Neuron (in vitro differentiated cells): ENCODE measurements around the gene CCDC28B.
A peak's percentile ranks its signal among the peaks of the same experiment; 100 is the strongest.
"Not testable (repeated sequence)": the region's sequence is repeated elsewhere in the genome, so short reads cannot be mapped to it uniquely, and the experiment has no call there.

Experiments
- H2AFZ ChIP-seq: one replicate; pipeline ENCODE4 v1.6.1; 2013; ENCODE audit warnings: low read depth, mild to moderate bottlenecking, inconsistent platforms, low read length, moderate library complexity
- H3K27me3 ChIP-seq: one replicate; pipeline ENCODE4 v1.6.1; 2013; ENCODE audit warnings: low read length; ENCODE audit not compliant: insufficient read depth
- H3K36me3 ChIP-seq: one replicate; pipeline ENCODE4 v1.6.1; 2013; ENCODE audit warnings: low read length; ENCODE audit not compliant: insufficient read depth
- H3K4me1 ChIP-seq: one replicate; pipeline ENCODE4 v1.6.1; 2013; ENCODE audit warnings: low read length; ENCODE audit not compliant: insufficient read depth
- H3K4me3 ChIP-seq: 2 replicates; pipeline ENCODE4 v1.5.1; 2013; ENCODE audit warnings: mild to moderate bottlenecking, low read length, moderate library complexity
- H3K9me3 ChIP-seq: one replicate; pipeline ENCODE4 v1.6.1; 2013; ENCODE audit warnings: low read length

The CCDC28B gene

DNA sequence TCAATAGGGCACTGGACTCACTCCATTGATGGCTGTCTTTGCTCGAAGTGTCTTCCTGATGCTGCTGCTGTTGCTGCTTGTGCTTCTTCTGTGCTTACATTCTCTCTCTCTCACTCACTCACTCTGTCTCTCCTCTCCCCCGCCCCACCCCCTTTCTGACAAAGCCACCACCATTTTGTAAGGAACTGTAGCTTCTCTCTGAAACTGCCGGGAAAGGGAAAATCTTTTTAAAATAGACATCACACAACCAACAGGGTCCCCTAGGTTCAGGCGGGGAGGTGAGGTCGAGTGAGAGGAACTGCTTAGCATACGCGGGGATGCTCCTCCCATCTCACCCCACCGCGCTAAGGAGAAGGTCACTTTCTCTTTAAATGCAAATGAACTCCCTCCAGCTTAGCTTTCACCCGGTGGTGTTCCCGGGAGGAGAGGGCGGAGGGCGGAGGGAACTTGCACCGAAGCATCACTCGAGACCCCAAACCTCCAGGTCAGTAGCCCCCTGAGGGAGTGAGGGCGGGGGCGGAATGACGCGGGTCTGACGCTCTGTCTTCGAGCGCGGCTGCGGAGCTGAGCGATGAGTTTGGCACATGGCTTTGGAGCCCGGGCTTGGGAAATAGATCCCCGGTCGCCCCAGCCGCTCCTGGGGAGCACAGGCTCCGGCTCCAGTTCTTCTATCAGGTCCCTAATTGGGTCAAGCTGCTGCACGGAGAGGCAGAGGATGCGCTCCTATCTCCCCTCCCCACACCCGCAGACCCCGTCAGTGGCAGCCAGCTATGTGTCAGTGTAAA, at the start of gene CCDC28B:
Gene CCDC28B, plus strand, starts transcription at position 370 of the 785 bp plus-strand sequence. CDS start 1,341 bp downstream, outside the sequence.
- peak within 1 kb of the TSS; percentile 49 for H3K4me3 ChIP-seq
- H3K27me3 ChIP-seq, result no peaks in the 10 kb centered on the region
- peaks cover 36% of the 10 kb centered on the region for H3K4me1 ChIP-seq
- peaks cover 23% of the 10 kb centered on the region for H3K36me3 ChIP-seq
- H3K9me3 ChIP-seq, result no peaks in the 10 kb centered on the region
- H2AFZ ChIP-seq, result peak within 1 kb of the TSS; percentile 58

DNA sequence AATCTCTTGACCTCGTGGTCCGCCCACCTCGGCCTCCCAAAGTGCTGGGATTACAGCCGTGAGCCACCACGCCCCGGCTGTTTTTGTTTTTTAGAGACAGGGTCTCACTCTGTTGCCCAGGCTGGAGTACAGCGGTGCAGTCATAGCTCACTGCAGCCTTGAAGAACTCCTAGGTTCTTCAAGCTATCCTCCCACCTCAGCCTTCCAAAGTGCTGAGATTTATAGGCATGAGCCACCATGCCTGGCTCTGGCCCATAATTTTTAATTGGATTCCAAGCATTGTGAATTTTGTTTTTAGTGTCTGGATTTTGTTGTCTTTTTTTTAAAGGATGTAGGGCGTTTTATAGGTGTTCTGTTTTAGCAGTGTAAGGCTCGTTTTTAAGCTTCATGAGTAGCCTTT, 49.5 kb upstream of the CCDC28B start:
- peaks cover 9% of the 10 kb centered on the region for H3K9me3 ChIP-seq
- peaks cover 14% of the 10 kb centered on the region for H3K36me3 ChIP-seq
- H2AFZ ChIP-seq, result no peak overlapping the region
- H3K4me3 ChIP-seq, result no peak overlapping the region
- no peaks in the 10 kb centered on the region for H3K4me1 ChIP-seq
- H3K27me3 ChIP-seq, result no peaks in the 10 kb centered on the region

- Histone ChIP-seq H3K4me3 (no peak overlapping the region), H3K9me3 (peaks cover 9% of the 10 kb centered on the region), H3K27me3 (no peaks in the 10 kb centered on the region), H2AFZ (no peak overlapping the region), H3K4me1 (no peaks in the 10 kb centered on the region), H3K36me3 (peaks cover 18% of the 10 kb centered on the region)
Observed at GRCh38 chr1:32151319-32151787, 49.0 kb upstream of the CCDC28B start.

GRCh38 chr1:32159189-32159588, 41.2 kb upstream of the CCDC28B start:
- no peaks in the 10 kb centered on the region for H3K27me3 ChIP-seq
- no peaks in the 10 kb centered on the region for H3K9me3 ChIP-seq
- H2AFZ ChIP-seq, result no peak overlapping the region
- no peak overlapping the region for H3K4me3 ChIP-seq
- H3K36me3 ChIP-seq, result peaks cover 84% of the 10 kb centered on the region
- no peaks in the 10 kb centered on the region for H3K4me1 ChIP-seq

DNA sequence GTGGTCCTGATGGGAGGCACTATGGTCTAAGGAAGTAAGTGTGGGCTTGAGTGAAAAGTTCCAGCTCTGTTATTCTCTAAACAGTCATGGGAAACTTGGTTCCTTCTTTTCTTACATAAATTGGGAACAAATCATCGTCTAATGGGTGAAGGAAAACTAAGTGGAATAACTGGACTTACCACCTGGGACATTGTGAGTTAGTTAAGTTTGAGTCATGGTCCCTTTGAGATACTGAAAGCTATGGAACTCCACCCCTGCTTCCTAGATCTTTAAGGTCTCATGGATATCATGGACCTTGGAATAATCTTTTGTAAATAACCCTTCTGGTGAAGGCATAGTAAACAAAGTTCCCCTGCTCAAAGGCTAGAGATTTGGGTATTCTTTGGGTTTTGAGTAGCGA, 37.0 kb upstream of the CCDC28B start:
- Histone ChIP-seq H3K9me3 (no peaks in the 10 kb centered on the region), H3K4me3 (no peak overlapping the region), H3K36me3 (peaks cover 78% of the 10 kb centered on the region), H3K27me3 (no peaks in the 10 kb centered on the region), H3K4me1 (no peaks in the 10 kb centered on the region), H2AFZ (no peak overlapping the region)

DNA sequence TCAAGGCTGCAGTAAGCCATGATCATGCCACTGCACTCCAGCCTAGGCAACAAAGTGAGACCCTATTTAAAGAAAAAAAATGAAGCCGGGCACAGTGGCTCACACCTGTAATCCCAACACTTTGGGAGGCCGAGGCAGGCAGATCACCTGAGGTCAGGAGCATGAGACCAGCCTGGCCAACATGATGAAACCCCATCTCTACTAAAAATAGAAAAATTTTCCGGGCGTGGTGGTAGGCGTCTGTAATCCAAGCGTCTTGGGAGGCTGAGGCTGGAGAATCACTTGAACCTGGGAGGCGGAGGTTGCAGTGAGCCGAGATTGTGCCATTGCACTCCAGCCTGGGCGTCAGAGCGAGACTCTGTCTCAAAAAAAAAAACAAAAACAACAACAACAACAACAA, 34.8 kb upstream of the CCDC28B start:
- H3K4me3 ChIP-seq, H3K27me3 ChIP-seq, H3K4me1 ChIP-seq, H2AFZ ChIP-seq, H3K9me3 ChIP-seq: not testable (repeated sequence)
- H3K36me3 ChIP-seq, result peaks cover 77% of the 10 kb centered on the region

DNA sequence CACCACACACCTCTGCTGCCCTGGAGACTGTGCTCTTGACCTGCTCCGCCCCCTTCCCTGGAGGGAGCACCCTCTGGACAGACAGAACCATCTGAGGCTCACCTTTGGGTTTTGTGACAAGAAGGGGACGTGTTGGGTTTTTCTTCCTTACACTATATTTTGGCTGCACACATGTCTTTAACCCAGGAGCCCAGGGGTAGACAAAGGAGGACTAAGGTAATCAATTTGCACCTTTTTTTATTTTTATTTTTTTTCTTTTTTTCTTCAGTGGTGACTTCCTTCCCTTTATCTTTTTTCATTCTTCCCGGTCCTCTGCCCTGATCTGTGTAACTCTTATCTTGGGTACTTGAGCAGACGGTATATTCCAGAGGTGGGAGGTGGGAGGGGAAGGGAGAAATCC, 29.4 kb upstream of the CCDC28B start:
- Histone ChIP-seq H3K9me3 (no peaks in the 10 kb centered on the region), H3K27me3 (no peaks in the 10 kb centered on the region), H3K4me3 (no peak overlapping the region), H3K36me3 (peaks cover 70% of the 10 kb centered on the region), H2AFZ (no peak overlapping the region), H3K4me1 (no peaks in the 10 kb centered on the region)

DNA sequence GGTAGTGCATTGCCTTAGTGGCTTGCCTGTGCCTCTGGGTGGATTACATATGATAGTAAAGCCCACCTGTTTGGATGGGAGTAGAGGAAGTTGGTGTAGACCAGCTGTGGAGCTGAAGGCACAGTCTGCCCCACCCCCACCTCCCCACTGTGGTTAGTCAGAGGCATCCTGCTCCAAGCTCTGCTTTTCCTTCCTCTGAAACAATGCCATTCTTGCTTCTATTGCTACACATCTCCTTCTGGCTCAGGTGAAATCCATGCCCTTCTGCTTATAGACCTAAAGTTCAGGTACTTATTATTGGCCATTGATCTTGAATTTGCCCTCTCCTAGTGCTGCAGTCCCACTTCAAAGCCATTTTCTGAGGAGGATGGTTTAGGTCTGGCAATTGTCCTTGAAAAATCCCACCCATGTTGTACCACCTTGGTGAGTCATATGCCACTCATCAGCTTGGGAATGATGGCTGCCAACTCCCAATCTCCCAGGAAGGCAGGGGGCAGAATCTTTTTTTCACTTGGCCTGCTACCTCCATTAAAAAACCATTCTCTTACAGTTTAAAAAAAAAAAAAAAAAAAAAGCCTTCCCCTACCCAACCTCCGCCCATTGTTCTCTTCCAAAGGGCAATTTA, 27.7 kb upstream of the CCDC28B start:
- peaks cover 58% of the 10 kb centered on the region for H3K36me3 ChIP-seq
- no peaks in the 10 kb centered on the region for H3K9me3 ChIP-seq
- H3K27me3 ChIP-seq, result no peaks in the 10 kb centered on the region
- H2AFZ ChIP-seq, result no peak overlapping the region
- no peaks in the 10 kb centered on the region for H3K4me1 ChIP-seq
- no peak overlapping the region for H3K4me3 ChIP-seq

DNA sequence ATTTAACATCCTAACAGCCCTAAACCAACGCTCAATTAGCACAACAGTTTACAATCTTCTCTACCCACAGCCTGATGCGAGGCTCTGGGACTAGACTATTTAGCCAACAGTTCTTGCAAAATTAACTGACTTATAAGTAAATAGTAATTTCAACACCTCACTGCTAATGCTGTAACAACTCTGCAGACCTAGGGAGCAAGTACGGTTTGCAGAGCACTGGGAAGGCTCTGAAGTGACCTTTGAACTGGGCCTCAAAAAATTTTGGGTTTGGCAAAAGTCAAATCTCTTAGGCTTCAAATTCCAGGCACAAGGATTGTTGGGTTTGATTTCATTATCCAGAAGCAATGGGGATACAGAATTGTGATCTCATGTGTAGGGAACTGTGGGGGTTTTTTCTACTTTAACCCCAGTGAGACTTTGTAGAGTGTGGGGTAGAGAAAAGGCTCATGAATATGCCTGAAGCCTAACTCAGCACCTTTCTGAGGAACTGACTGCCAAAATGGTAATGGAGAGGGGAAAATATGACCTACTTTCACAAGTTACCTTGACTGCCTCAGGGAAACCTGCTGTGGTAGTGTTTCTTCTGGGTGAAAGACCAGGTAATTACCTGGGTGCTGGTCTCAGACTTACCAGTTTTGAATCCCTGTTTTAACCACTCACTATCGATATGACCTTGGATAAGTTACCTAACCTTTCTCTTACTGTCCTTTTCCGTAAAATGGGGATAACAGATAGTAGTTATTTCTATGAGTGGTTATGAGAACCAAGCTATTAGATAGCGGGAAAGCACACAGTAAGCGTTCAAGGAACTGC, 21.8 kb upstream of the CCDC28B start:
- no peaks in the 10 kb centered on the region for H3K9me3 ChIP-seq
- H3K27me3 ChIP-seq, result no peaks in the 10 kb centered on the region
- H3K36me3 ChIP-seq, result peaks cover 27% of the 10 kb centered on the region
- peak overlapping the region; percentile 18 for H2AFZ ChIP-seq
- H3K4me3 ChIP-seq, result peak overlapping the region; percentile 76
- peaks cover 19% of the 10 kb centered on the region for H3K4me1 ChIP-seq

GRCh38 chr1:32179193-32179442, 21.3 kb upstream of the CCDC28B start:
- H3K36me3 ChIP-seq, result peaks cover 31% of the 10 kb centered on the region
- H3K4me3 ChIP-seq, result peak overlapping the region; percentile 76
- H3K4me1 ChIP-seq, result peaks cover 19% of the 10 kb centered on the region
- no peaks in the 10 kb centered on the region for H3K27me3 ChIP-seq
- peak overlapping the region; percentile 18 for H2AFZ ChIP-seq
- H3K9me3 ChIP-seq, result no peaks in the 10 kb centered on the region

GRCh38 chr1:32179443-32180185, 20.8 kb upstream of the CCDC28B start, which contains the start of gene TXLNA:
Gene TXLNA (plus strand): TSS chr1:32179675. CDS start chr1:32180346, 671 bp downstream.
- Histone ChIP-seq H3K4me3 (peak within 1 kb of the TSS; percentile 76), H3K27me3 (no peaks in the 10 kb centered on the region), H3K9me3 (no peaks in the 10 kb centered on the region), H2AFZ (peak within 1 kb of the TSS; percentile 18), H3K4me1 (peaks cover 19% of the 10 kb centered on the region), H3K36me3 (peaks cover 36% of the 10 kb centered on the region)

DNA sequence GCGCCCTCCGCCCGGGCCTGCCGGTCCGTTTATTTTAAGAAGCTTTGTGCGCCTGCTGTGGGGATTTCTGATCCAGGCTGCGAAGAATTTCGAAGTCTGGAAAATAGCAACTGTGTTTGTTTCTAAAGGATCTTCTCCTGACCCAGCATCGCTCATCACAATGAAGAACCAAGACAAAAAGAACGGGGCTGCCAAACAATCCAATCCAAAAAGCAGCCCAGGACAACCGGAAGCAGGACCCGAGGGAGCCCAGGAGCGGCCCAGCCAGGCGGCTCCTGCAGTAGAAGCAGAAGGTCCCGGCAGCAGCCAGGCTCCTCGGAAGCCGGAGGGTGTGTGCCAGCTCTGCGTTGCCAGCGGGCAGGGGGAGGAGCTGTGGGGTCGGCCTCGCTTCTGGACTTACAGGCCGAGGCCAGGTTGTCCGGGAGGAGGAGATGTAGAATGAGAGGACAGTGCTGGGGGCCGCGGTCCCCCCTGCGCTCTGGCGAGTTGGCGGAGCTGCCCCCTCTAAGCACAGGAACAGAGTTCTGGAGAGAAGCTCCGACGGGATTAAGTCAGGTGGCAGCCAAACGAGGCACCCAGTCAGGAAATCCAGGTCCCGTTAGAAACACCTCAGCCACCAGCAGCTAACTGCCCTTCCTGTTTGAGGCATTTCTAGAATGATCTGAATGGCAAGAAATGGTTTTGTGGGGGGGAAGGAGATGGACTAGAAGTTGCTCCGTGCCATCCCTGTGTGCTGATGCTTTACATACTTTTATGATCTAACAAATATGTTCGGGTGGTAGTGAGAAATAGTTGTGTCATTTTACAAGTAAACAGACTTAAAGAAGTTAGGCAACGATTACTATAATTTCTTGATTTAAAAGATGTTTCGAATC, 20.0 kb upstream of the CCDC28B start:
- Histone ChIP-seq H3K27me3 (no peaks in the 10 kb centered on the region), H3K4me3 (peak overlapping the region; percentile 76), H2AFZ (peak overlapping the region; percentile 18), H3K4me1 (peaks cover 19% of the 10 kb centered on the region), H3K36me3 (peaks cover 36% of the 10 kb centered on the region), H3K9me3 (no peaks in the 10 kb centered on the region)
